Loucy (cell line): Measurements from ENCODE around the gene ROPN1.
"Not testable (repeated sequence)": the region's sequence is repeated elsewhere in the genome, so short reads cannot be mapped to it uniquely, and the experiment has no call there.

Experiments
- H2AFZ ChIP-seq: fragments of 200-600 bp; sonication (generic); 2 replicates; pipeline ENCODE4 v1.6.0; 2016; ENCODE audit warnings: antibody characterized with exemption, mild to moderate bottlenecking, low read length, moderate library complexity
- H3F3A ChIP-seq: fragments of 200-600 bp; 2 replicates; pipeline ENCODE4 v1.6.0; 2016; ENCODE audit warnings: antibody characterized with exemption, low read depth, mild to moderate bottlenecking
- H3K27me3 ChIP-seq: fragments of 200-600 bp; sonication (generic); 2 replicates; pipeline ENCODE4 v1.6.1; 2014; ENCODE audit warnings: low read length, mild to moderate bottlenecking; ENCODE audit not compliant: insufficient read depth, poor library complexity, severe bottlenecking
- H3K36me3 ChIP-seq: fragments of 200-600 bp; sonication (generic); 2 replicates; pipeline ENCODE4 v1.6.1; 2016; ENCODE audit warnings: low read length; ENCODE audit not compliant: insufficient read depth
- H3K4me1 ChIP-seq: fragments of 200-600 bp; sonication (generic); 2 replicates; pipeline ENCODE4 v1.5.1; 2014; ENCODE audit warnings: low read length, mild to moderate bottlenecking; ENCODE audit not compliant: insufficient read depth, poor library complexity, severe bottlenecking
- H3K4me2 ChIP-seq: fragments of 200-600 bp; sonication (generic); 2 replicates; pipeline ENCODE4 v1.6.0; 2014; ENCODE audit warnings: antibody characterized with exemption, low read length, low read depth, mild to moderate bottlenecking; ENCODE audit not compliant: poor library complexity, severe bottlenecking
- H3K4me3 ChIP-seq: fragments of 200-600 bp; sonication (generic); 2 replicates; pipeline ENCODE4 v1.5.1; 2014; ENCODE audit warnings: low read length, mild to moderate bottlenecking, mixed read lengths; ENCODE audit not compliant: poor library complexity, severe bottlenecking
- H3K79me2 ChIP-seq: fragments of 200-600 bp; sonication (generic); 2 replicates; pipeline ENCODE4 v1.6.1; 2014; ENCODE audit warnings: low read length; ENCODE audit not compliant: insufficient read depth
- H3K9ac ChIP-seq: fragments of 200-600 bp; sonication (generic); 2 replicates; pipeline ENCODE4 v1.6.0; 2014; ENCODE audit warnings: mild to moderate bottlenecking, low read depth, low read length, moderate library complexity; ENCODE audit not compliant: poor library complexity, severe bottlenecking
- H3K9me2 ChIP-seq: fragments of 200-600 bp; sonication (generic); replicated peaks from 2 replicates; pipeline ENCODE4 v1.6.1; 2016; ENCODE audit warnings: low read depth, low read length, mixed read lengths
- H3K9me3 ChIP-seq: fragments of 200-600 bp; sonication (generic); 2 replicates; pipeline ENCODE4 v1.6.1; 2014; ENCODE audit warnings: mild to moderate bottlenecking, antibody characterized with exemption, low read length, low read depth; ENCODE audit not compliant: insufficient read depth
- H4K20me1 ChIP-seq: fragments of 200-600 bp; sonication (generic); 2 replicates; pipeline ENCODE4 v1.6.0; 2014; ENCODE audit warnings: antibody characterized with exemption, low read length, mild to moderate bottlenecking; ENCODE audit not compliant: insufficient read depth, poor library complexity, severe bottlenecking
- EZH2phosphoT487 ChIP-seq: fragments of 200-600 bp; IDR thresholded peaks from 2 replicates; pipeline ENCODE4 v1.6.1; 2018; ENCODE audit warnings: antibody characterized with exemption, mild to moderate bottlenecking, moderate library complexity, borderline replicate concordance
- TF ChIP-seq, protein P1 (sequence below): fragments of 200-600 bp; sonication (generic); conservative IDR thresholded peaks from 2 replicates; pipeline ENCODE4 v1.5.1; 2014; ENCODE audit warnings: mild to moderate bottlenecking, antibody characterized with exemption, low read length

ROPN1 gene

DNA sequence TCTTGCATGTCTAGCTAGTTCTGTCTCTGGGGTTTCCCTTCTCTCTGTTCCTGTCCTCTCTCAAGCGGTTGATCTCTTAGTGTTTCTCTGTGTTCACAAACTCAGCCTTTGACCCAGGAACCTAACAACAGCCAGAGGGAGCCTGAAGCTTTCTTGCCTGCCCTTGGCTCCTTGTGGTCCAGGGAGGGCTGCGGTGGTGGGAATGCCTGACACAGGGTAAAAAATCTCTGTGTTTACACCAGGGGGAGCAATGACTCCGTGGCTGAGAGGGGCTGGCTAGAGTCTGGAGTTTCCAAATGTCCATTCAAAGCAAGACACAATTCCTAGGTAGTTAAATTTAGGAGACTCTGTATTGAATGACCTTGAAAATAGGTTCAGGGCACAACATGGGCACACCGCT, 24.6 kb upstream of the ROPN1 start:
- H3K4me2 ChIP-seq, H3K36me3 ChIP-seq, H3F3A ChIP-seq, H3K27me3 ChIP-seq, H3K9ac ChIP-seq, H3K79me2 ChIP-seq, H3K4me1 ChIP-seq, H3K9me3 ChIP-seq, H3K4me3 ChIP-seq, H4K20me1 ChIP-seq, H3K9me2 ChIP-seq: not testable (repeated sequence)
- TF ChIP-seq, protein P1, sequence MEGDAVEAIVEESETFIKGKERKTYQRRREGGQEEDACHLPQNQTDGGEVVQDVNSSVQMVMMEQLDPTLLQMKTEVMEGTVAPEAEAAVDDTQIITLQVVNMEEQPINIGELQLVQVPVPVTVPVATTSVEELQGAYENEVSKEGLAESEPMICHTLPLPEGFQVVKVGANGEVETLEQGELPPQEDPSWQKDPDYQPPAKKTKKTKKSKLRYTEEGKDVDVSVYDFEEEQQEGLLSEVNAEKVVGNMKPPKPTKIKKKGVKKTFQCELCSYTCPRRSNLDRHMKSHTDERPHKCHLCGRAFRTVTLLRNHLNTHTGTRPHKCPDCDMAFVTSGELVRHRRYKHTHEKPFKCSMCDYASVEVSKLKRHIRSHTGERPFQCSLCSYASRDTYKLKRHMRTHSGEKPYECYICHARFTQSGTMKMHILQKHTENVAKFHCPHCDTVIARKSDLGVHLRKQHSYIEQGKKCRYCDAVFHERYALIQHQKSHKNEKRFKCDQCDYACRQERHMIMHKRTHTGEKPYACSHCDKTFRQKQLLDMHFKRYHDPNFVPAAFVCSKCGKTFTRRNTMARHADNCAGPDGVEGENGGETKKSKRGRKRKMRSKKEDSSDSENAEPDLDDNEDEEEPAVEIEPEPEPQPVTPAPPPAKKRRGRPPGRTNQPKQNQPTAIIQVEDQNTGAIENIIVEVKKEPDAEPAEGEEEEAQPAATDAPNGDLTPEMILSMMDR, result peak; percentile 63
- peak overlapping the region; percentile 37; the same call in 1 of the 2 replicates for H2AFZ ChIP-seq

DNA sequence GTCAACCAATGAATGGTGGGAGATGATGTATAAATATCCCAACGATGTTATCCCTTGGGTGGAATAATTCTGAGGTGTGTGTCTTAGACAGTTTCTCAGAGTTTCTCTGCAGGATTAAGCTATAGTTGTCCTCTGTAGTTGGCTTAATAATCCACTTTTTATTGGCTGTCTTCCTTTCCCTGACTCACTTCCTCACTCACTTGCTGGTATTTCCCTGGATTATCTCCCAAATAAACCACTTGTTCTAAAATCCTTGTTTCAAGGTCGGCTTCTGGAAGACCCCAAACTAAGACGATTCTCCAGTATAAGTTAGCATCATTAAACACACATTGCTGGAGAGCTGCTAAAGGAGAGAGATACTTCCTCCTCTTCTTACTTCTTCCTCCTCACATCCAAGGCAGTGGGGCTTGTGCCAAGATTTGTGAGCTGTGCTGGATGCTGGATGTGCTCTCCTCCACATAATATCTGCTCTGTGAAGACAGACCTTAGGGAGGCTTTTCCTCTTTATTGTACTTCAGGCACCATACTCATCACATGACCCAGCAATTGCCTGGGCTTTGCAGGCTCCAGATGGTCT, 22.5 kb upstream of the ROPN1 start:
- Histone ChIP-seq H4K20me1 (no peaks in the 10 kb centered on the region), H3F3A (no peaks in the 10 kb centered on the region), H3K9me3 (no peaks in the 10 kb centered on the region), H3K27me3 (no peaks in the 10 kb centered on the region), H3K4me1 (no peaks in the 10 kb centered on the region), H3K79me2 (no peaks in the 10 kb centered on the region), H2AFZ (no peak overlapping the region), H3K4me2 (no peak overlapping the region), H3K9ac (no peak overlapping the region), H3K4me3 (no peak overlapping the region), H3K36me3 (no peaks in the 10 kb centered on the region), H3K9me2 (no peaks in the 10 kb centered on the region)
- TF ChIP-seq, protein P1, result no peak
- no peak for TF ChIP-seq EZH2phosphoT487

DNA sequence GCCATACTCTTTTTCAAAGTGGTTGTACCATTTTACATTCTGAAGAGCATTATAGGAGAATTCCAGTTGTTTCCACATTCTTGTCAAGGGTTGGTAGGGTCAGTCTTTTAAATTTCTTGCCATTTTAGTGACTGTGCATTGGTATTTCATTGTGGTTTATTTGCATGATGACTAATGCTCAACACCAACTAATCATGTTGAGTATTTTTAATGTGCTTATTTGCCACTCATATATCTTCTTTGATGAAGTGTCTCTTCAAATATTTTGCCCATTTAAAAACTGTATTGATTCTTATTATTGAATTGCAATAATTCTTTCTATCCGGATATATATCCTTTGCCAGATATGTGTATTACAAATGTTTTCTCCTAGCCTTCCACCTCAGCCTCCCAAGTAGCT, 16.4 kb upstream of the ROPN1 start:
- H3K4me2 ChIP-seq, H4K20me1 ChIP-seq, H3K4me1 ChIP-seq, H3K27me3 ChIP-seq, H3K79me2 ChIP-seq, H3K36me3 ChIP-seq, H2AFZ ChIP-seq, H3K9ac ChIP-seq, H3F3A ChIP-seq, H3K9me2 ChIP-seq, H3K4me3 ChIP-seq, H3K9me3 ChIP-seq: not testable (repeated sequence)

DNA sequence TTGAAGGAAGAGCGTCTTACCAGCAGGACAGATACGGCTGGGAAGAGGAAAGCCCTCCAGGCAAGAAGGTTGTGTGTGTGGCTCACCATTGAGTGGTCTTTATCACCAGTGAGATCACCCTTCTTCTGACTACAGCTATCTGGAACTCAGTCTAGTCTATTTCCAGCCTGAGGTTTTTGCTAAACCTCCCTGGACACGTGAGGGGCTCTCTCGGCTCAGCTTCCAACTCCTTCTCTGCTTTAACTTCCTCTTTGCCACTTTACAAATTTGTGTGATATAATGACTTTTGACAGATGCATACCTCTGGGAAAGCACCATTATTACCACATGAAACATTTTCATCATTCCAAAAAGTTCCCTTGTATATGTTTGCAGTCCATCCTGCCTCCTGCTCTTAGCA, 15.3 kb upstream of the ROPN1 start:
- Histone ChIP-seq H3K36me3 (no peaks in the 10 kb centered on the region), H4K20me1 (no peaks in the 10 kb centered on the region), H3K4me2 (no peak overlapping the region), H3K9me2 (no peaks in the 10 kb centered on the region), H3K4me1 (no peaks in the 10 kb centered on the region), H3K27me3 (no peaks in the 10 kb centered on the region), H2AFZ (no peak overlapping the region), H3K9ac (no peak overlapping the region), H3K79me2 (no peaks in the 10 kb centered on the region), H3K4me3 (no peak overlapping the region), H3K9me3 (no peaks in the 10 kb centered on the region), H3F3A (no peaks in the 10 kb centered on the region)
- no peak for TF ChIP-seq EZH2phosphoT487
- TF ChIP-seq, protein P1, result no peak

DNA sequence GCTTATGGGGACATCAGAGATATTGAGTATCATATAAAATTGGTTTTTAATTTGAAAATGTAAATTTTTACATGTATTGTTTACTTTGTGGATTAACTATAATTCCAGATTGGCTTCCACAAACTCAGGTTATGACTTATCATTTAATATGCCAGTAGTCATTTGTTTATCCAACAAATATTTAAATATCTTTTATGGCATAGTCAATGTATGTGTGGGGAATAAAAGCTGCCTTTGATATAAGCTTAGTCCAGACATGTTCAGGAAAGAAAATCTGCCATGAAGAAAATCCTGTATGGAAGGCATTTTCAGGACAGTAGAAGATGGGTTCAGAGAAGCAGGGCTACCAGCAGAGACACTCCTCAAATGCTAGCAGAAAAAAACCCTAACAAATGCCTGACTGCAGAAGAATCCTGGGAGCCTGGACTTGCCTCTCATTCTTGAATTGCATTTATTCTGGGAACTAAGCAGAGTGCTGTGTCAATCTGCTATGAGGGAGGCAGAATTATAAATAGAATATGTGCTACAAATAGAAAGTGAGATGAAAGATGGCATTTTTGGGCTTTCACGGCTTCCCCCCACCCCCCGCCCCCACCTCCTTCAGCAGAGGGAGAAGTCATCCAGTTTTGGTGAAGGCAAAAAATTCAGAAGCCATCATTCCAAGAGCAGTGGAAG, 10.6 kb upstream of the ROPN1 start:
- H3K9ac ChIP-seq, H3K27me3 ChIP-seq, H3K36me3 ChIP-seq, H2AFZ ChIP-seq, H3K4me3 ChIP-seq, H3K4me2 ChIP-seq, H3K79me2 ChIP-seq, H3K4me1 ChIP-seq, H3K9me3 ChIP-seq, H3K9me2 ChIP-seq, H3F3A ChIP-seq, H4K20me1 ChIP-seq: not testable (repeated sequence)
